Osteocyte (in vitro differentiated cells): Measurements from ENCODE around the gene BGN. TPM values are rescaled to one million over a fixed set of nuclear protein-coding genes. Genes with fewer than 3 reads are reported as not detected.

Experiments
- DNase-seq: peaks from one replicate; pipeline ENCODE4 v3.0.0; 2021; ENCODE audit warnings: mixed read lengths; ENCODE audit not compliant: unreplicated experiment; ENCODE audit errors: extremely low spot score
- H3K27ac Mint-ChIP-seq: one replicate; pipeline ENCODE4 v1.8.0; 2021; ENCODE audit warnings: mild to moderate bottlenecking, mixed read lengths; ENCODE audit not compliant: unreplicated experiment
- H3K27me3 Mint-ChIP-seq: one replicate; pipeline ENCODE4 v1.8.0; 2021; ENCODE audit warnings: mixed read lengths; ENCODE audit not compliant: unreplicated experiment
- H3K36me3 Mint-ChIP-seq: one replicate; pipeline ENCODE4 v1.8.0; 2021; ENCODE audit warnings: mixed read lengths; ENCODE audit not compliant: unreplicated experiment
- H3K4me1 Mint-ChIP-seq: one replicate; pipeline ENCODE4 v1.8.0; 2021; ENCODE audit warnings: mixed read lengths; ENCODE audit not compliant: unreplicated experiment
- H3K4me3 Mint-ChIP-seq: one replicate; pipeline ENCODE4 v1.8.0; 2021; ENCODE audit warnings: mild to moderate bottlenecking, moderate library complexity, mixed read lengths; ENCODE audit not compliant: unreplicated experiment
- H3K9me3 Mint-ChIP-seq: one replicate; pipeline ENCODE4 v1.8.0; 2021; ENCODE audit warnings: mixed read lengths; ENCODE audit not compliant: unreplicated experiment
- total RNA-seq: library from RNA; stranded (reverse); gene quantifications from 2 replicates; pipeline ENCODE4 v1.2.1, GENCODE V29; 2021
- TF ChIP-seq, protein P1 (sequence below): fragments of 200-600 bp; sonication (generic); IDR thresholded peaks from 2 replicates; pipeline ENCODE4 v1.5.0; 2021; ENCODE audit warnings: antibody characterized with exemption, mild to moderate bottlenecking, moderate library complexity

Gene BGN
- total RNA-seq, 1 donor from 2014 or later: 1,633 TPM

DNA sequence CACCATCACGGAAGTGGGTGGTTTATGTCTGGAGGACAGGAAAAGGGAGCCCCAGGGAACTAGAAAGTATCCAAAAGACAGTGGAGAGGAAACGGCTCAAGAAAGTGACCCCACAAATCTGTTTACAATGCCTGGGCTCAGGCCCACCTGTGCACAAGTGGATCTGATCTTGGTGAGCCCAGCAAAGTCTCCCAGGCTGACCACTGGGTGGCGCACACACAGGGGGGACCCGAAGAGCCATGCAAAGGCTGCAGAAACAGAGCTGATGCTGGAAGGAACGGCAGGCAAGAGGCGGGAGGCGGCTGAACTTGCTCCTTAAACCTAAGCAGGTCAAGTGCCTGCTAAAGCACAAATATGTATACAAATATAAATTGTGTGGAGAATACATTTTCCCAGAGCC lies 34.0 kb upstream of the BGN start:
- H3K27me3 Mint-ChIP-seq: no peaks in the 10 kb centered on the region
- peaks cover 10% of the 10 kb centered on the region for H3K36me3 Mint-ChIP-seq
- peaks cover 18% of the 10 kb centered on the region for H3K4me1 Mint-ChIP-seq
- H3K27ac Mint-ChIP-seq: no peak overlapping the region
- DNase-seq: no peak
- peaks cover 9% of the 10 kb centered on the region for H3K9me3 Mint-ChIP-seq
- TF ChIP-seq, protein P1, sequence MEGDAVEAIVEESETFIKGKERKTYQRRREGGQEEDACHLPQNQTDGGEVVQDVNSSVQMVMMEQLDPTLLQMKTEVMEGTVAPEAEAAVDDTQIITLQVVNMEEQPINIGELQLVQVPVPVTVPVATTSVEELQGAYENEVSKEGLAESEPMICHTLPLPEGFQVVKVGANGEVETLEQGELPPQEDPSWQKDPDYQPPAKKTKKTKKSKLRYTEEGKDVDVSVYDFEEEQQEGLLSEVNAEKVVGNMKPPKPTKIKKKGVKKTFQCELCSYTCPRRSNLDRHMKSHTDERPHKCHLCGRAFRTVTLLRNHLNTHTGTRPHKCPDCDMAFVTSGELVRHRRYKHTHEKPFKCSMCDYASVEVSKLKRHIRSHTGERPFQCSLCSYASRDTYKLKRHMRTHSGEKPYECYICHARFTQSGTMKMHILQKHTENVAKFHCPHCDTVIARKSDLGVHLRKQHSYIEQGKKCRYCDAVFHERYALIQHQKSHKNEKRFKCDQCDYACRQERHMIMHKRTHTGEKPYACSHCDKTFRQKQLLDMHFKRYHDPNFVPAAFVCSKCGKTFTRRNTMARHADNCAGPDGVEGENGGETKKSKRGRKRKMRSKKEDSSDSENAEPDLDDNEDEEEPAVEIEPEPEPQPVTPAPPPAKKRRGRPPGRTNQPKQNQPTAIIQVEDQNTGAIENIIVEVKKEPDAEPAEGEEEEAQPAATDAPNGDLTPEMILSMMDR: peak; percentile 69
- no peak overlapping the region for H3K4me3 Mint-ChIP-seq

GRCh38 chrX:153462291-153462690 lies 32.5 kb upstream of the BGN start:
- Mint-ChIP-seq H3K4me1 (peaks cover 21% of the 10 kb centered on the region), H3K27ac (no peak overlapping the region), H3K9me3 (peaks cover 9% of the 10 kb centered on the region), H3K4me3 (no peak overlapping the region), H3K27me3 (no peaks in the 10 kb centered on the region), H3K36me3 (peaks cover 10% of the 10 kb centered on the region)
- DNase-seq: no peak
- TF ChIP-seq, protein P1: no peak

- DNase-seq: no peak
- TF ChIP-seq, protein P1: no peak
- Mint-ChIP-seq H3K36me3 (peaks cover 10% of the 10 kb centered on the region), H3K27ac (no peak overlapping the region), H3K27me3 (no peaks in the 10 kb centered on the region), H3K4me1 (peaks cover 21% of the 10 kb centered on the region), H3K4me3 (no peak overlapping the region), H3K9me3 (peaks cover 9% of the 10 kb centered on the region)
Measured at GRCh38 chrX:153463031-153463430, 31.7 kb upstream of the BGN start.

DNA sequence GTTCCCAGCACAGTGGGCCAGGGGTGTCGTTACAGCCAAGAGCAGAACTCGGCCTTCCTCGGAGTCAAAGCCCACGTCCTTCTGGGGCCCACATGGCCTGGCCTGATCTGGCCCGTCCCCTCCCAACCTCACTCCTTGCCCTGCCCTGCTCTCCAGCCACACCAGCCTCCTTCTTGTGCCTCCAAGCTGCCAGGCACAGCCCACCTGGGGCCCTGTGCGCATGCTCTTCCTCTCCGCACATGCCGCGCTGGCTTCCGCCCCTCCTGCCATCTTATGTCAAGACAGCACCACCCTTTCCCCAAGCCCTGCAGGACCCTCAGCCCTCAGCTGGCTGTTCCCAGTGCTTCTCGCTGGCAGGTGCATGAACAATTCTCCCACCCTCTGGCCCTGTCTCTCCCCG lies 31.2 kb upstream of the BGN start:
- Mint-ChIP-seq H3K36me3 (peaks cover 10% of the 10 kb centered on the region), H3K4me3 (no peak overlapping the region), H3K27me3 (no peaks in the 10 kb centered on the region), H3K27ac (peak overlapping the region; percentile 27), H3K4me1 (peaks cover 21% of the 10 kb centered on the region), H3K9me3 (peaks cover 9% of the 10 kb centered on the region)
- no peak for DNase-seq
- TF ChIP-seq, protein P1: no peak

GRCh38 chrX:153464116-153464515 lies 30.7 kb upstream of the BGN start:
- peaks cover 20% of the 10 kb centered on the region for H3K4me1 Mint-ChIP-seq
- no peaks in the 10 kb centered on the region for H3K27me3 Mint-ChIP-seq
- TF ChIP-seq, protein P1: no peak
- DNase-seq: no peak
- H3K4me3 Mint-ChIP-seq: no peak overlapping the region
- no peak overlapping the region for H3K27ac Mint-ChIP-seq
- H3K9me3 Mint-ChIP-seq: peaks cover 8% of the 10 kb centered on the region
- peaks cover 8% of the 10 kb centered on the region for H3K36me3 Mint-ChIP-seq
